Natural killer cell (primary cell): ENCODE measurements around the gene NAA40. TPM values are rescaled to one million over a fixed set of nuclear protein-coding genes. Genes with fewer than 3 reads are reported as not detected.

Experiments
- ATAC-seq, 3 donors: fragments of 150-1000 bp in 2 of 3; fragments of 200-7000 bp in 1 of 3; cut with Tn5 transposase; 1 replicate in 1 of 3; 2 replicates in 2 of 3; pipeline ENCODE4 v1.10.0; 2021; ENCODE audit warnings: mild to moderate bottlenecking in 2 of 3, moderate library complexity in 2 of 3
- DNase-seq, 2 donors: peaks; one replicate each; pipeline versions ENCODE4 v3.0.0 to v3.0.0-alpha.2; 2013 to 2021; ENCODE audit warnings: mixed read lengths in 1 of 2
- H3K27ac ChIP-seq: one replicate; pipeline ENCODE4 v1.5.1; 2013; ENCODE audit warnings: mild to moderate bottlenecking, low read length
- H3K27me3 ChIP-seq: one replicate; pipeline ENCODE4 v1.6.1; 2013; ENCODE audit warnings: low read length; ENCODE audit not compliant: control insufficient read depth, insufficient read depth
- H3K36me3 ChIP-seq: one replicate; pipeline ENCODE4 v1.6.1; 2013; ENCODE audit warnings: low read length; ENCODE audit not compliant: control insufficient read depth, insufficient read depth
- H3K4me1 ChIP-seq: one replicate; pipeline ENCODE4 v1.6.1; 2013; ENCODE audit warnings: low read length; ENCODE audit not compliant: control insufficient read depth, insufficient read depth
- H3K4me3 ChIP-seq: one replicate; pipeline ENCODE4 v1.5.1; 2013; ENCODE audit warnings: low read length
- H3K9me3 ChIP-seq: one replicate; pipeline ENCODE4 v1.6.1; 2013; ENCODE audit warnings: low read length; ENCODE audit not compliant: control insufficient read depth, insufficient read depth
- H3K27ac Mint-ChIP-seq, 2 donors: one replicate each; pipeline ENCODE4 v1.8.0; 2022; ENCODE audit warnings: mild to moderate bottlenecking in 2 of 2, mixed read lengths in 2 of 2, moderate library complexity in 1 of 2
- H3K27me3 Mint-ChIP-seq, 2 donors: one replicate each; pipeline ENCODE4 v1.8.0; 2022; ENCODE audit warnings: low read depth in 2 of 2, mixed read lengths in 2 of 2
- H3K36me3 Mint-ChIP-seq: one replicate; pipeline ENCODE4 v1.8.0; 2022; ENCODE audit warnings: mixed read lengths
- H3K4me1 Mint-ChIP-seq, 2 donors: one replicate each; pipeline ENCODE4 v1.8.0; 2022; ENCODE audit warnings: mixed read lengths in 2 of 2
- H3K4me3 Mint-ChIP-seq: one replicate; pipeline ENCODE4 v1.8.0; 2022; ENCODE audit warnings: mild to moderate bottlenecking, moderate library complexity, mixed read lengths
- H3K9me3 Mint-ChIP-seq, 2 donors: one replicate each; pipeline ENCODE4 v1.8.0; 2022; ENCODE audit warnings: mixed read lengths in 2 of 2
- WGBS: methylation state at CpG from one replicate; pipeline ENCODE4 v1.1.7; 2013; ENCODE audit warnings: missing lambda C conversion rate; ENCODE audit not compliant: insufficient coverage; 5-methylcytosine and 5-hydroxymethylcytosine counted together
- intact Hi-C: fragments of 100-400 bp; cut with micrococcal nuclease; formaldehyde crosslinking; loops from one replicate; pipeline ENCODE4 v1.14.2; 2022
- total RNA-seq, 4 donors: library from RNA; stranded (reverse); fragments of 120-200 nt in 1 of 4; gene quantifications; one replicate each; pipeline versions ENCODE4 v1.2.3 to v1.2.4, GENCODE V29; 2013 to 2022
- TF ChIP-seq, protein P1 (sequence below): fragments of 200-600 bp; IDR thresholded peaks from one replicate; pipeline ENCODE4 v1.8.0; 2022; ENCODE audit warnings: antibody characterized with exemption

Gene NAA40
- total RNA-seq, 3 donors from 2014 or later (not counting 1 experiment from before 2014, with no cell fraction given): 44.8 to 72.1 (median 57.4) TPM

DNA sequence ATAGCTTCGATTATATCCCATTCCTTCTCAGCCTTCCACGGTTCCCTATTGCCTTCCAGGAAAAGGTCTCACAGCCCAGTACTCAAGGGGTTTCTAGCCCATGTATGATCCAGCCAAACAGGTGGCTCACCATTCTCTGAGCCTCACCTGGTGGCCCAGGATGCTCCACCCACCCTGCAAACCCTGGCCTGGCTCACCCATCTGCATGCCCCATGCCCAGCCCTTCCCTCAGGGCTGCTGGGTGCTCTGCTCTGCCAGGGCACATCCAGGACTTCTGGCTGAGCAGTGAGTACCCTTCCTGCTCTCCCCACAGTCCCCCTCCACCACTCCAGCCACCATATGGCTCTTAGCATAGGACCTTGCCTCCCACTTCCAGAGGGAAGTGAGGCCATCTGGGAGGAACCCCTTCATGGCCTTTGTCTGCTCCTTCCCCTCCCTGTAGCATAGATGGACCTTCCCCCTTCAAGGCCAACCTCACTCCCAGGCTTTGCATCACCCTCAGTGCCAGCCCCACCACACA, 16.1 kb upstream of the NAA40 start:
- Mint-ChIP-seq H3K27ac (no peak overlapping the region), H3K4me1 (peaks cover 0 to 13% of the 10 kb centered on the region in 2 donors), H3K36me3 (no peaks in the 10 kb centered on the region), H3K27me3 (peaks cover 0 to 2% of the 10 kb centered on the region in 2 donors), H3K9me3 (no peaks in the 10 kb centered on the region), H3K4me3 (no peak overlapping the region)
- H3K9me3 ChIP-seq: no peaks in the 10 kb centered on the region
- no peak overlapping the region for H3K27ac ChIP-seq
- no peaks in the 10 kb centered on the region for H3K27me3 ChIP-seq
- DNase-seq (no peak), ATAC-seq (no peak)
- intact Hi-C loops: no loop called here
- WGBS: 88% methylated on average over 2 of the region's 2 CpGs
- no peaks in the 10 kb centered on the region for H3K36me3 ChIP-seq
- peaks cover 20% of the 10 kb centered on the region for H3K4me1 ChIP-seq
- TF ChIP-seq, protein P1, sequence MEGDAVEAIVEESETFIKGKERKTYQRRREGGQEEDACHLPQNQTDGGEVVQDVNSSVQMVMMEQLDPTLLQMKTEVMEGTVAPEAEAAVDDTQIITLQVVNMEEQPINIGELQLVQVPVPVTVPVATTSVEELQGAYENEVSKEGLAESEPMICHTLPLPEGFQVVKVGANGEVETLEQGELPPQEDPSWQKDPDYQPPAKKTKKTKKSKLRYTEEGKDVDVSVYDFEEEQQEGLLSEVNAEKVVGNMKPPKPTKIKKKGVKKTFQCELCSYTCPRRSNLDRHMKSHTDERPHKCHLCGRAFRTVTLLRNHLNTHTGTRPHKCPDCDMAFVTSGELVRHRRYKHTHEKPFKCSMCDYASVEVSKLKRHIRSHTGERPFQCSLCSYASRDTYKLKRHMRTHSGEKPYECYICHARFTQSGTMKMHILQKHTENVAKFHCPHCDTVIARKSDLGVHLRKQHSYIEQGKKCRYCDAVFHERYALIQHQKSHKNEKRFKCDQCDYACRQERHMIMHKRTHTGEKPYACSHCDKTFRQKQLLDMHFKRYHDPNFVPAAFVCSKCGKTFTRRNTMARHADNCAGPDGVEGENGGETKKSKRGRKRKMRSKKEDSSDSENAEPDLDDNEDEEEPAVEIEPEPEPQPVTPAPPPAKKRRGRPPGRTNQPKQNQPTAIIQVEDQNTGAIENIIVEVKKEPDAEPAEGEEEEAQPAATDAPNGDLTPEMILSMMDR: no peak
- H3K4me3 ChIP-seq: no peak overlapping the region

DNA sequence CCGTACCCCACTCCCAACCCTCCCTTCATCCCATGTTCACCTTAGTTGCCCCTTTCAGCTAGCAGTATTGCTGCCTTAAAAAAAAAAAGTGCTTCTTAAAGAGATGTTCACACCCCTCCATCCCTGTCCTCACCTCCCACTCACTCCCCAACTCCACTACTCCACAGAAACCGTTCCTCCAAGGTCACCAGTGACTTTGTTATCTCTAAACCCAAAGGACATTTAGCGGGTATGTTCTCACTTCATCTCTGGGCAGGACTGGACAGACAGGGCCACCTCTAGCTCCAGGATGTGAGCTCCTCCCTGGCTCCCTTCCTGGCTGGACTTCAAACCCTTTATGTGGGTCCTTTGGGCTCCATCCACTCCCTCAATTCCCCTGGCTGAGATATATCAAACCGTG, 15.5 kb upstream of the NAA40 start:
- ATAC-seq (no peak), DNase-seq (no peak)
- intact Hi-C loops: no loop called here
- TF ChIP-seq, protein P1: no peak
- no peaks in the 10 kb centered on the region for H3K27me3 ChIP-seq
- H3K9me3 ChIP-seq: no peaks in the 10 kb centered on the region
- peaks cover 14% of the 10 kb centered on the region for H3K4me1 ChIP-seq
- Mint-ChIP-seq H3K9me3 (no peaks in the 10 kb centered on the region), H3K27me3 (peaks cover 0 to 2% of the 10 kb centered on the region in 2 donors), H3K4me3 (no peak overlapping the region), H3K27ac (no peak overlapping the region), H3K4me1 (peaks cover 0 to 12% of the 10 kb centered on the region in 2 donors), H3K36me3 (no peaks in the 10 kb centered on the region)
- no peaks in the 10 kb centered on the region for H3K36me3 ChIP-seq
- H3K4me3 ChIP-seq: no peak overlapping the region
- H3K27ac ChIP-seq: no peak overlapping the region
- 77% methylated on average over 4 of the region's 4 CpGs for WGBS

DNA sequence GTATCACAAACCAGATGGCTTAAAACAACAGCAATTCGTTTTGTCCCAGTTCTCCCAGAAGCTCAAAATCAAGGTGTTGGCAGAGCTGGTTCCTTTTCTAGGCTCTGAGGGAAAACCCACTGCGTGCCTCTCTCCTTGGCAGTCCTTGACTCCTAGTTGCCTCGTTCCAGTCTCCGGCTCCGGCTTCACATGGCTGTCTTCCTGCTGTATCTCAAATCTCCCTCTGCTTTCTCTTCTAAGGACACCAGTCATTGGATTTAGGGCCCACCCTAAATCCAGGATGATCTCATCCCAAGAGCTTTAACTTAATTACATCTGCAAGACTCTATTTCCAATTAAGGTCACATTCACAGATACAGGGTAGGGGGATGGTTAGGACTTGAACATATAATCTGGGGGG, 9.2 kb upstream of the NAA40 start:
- Histone ChIP-seq H3K9me3 (no peaks in the 10 kb centered on the region), H3K4me1 (no peaks in the 10 kb centered on the region), H3K4me3 (no peak overlapping the region), H3K27ac (no peak overlapping the region), H3K27me3 (no peaks in the 10 kb centered on the region), H3K36me3 (no peaks in the 10 kb centered on the region)
- no peaks in the 10 kb centered on the region for H3K36me3 Mint-ChIP-seq
- TF ChIP-seq, protein P1: no peak
- H3K27ac Mint-ChIP-seq: no peak overlapping the region
- ATAC-seq (no peak), DNase-seq (no peak)
- intact Hi-C loops: no loop called here
- H3K4me3 Mint-ChIP-seq: no peak overlapping the region
- no peaks in the 10 kb centered on the region for H3K9me3 Mint-ChIP-seq
- H3K27me3 Mint-ChIP-seq: peaks cover 0 to 3% of the 10 kb centered on the region in 2 donors
- H3K4me1 Mint-ChIP-seq: no peaks in the 10 kb centered on the region
- 90% methylated on average over 5 of the region's 5 CpGs for WGBS

DNA sequence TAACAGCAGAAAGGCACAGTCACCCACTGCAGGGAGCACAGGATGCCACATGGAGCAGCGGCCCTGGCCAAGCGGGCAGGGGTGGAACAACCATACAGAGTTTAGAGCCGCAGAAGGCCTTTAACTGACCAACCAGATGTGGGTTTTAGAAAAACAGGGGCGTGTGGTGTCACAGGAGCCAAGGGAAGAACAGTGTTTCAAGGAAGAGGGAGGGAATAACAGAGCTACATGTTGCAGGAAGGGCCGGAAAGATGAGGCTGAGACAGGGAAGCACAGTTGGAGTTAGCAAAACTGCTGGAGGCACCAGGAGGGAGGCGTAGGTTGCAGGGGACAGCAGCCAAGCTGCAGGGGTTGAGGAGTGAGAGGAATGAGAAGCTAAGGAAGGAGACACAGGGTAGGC, 7.8 kb upstream of the NAA40 start:
- H3K36me3 ChIP-seq: no peaks in the 10 kb centered on the region
- no peaks in the 10 kb centered on the region for H3K4me1 Mint-ChIP-seq
- 90% methylated on average over 6 of the region's 6 CpGs for WGBS
- no peak overlapping the region for H3K27ac Mint-ChIP-seq
- H3K4me3 Mint-ChIP-seq: no peak overlapping the region
- H3K36me3 Mint-ChIP-seq: no peaks in the 10 kb centered on the region
- ATAC-seq: no peak
- H3K4me1 ChIP-seq: no peaks in the 10 kb centered on the region
- peaks cover 0 to 3% of the 10 kb centered on the region in 2 donors for H3K27me3 Mint-ChIP-seq
- no peak for DNase-seq
- intact Hi-C loops: no loop called here
- TF ChIP-seq, protein P1: no peak
- no peaks in the 10 kb centered on the region for H3K27me3 ChIP-seq
- no peak overlapping the region for H3K27ac ChIP-seq
- no peak overlapping the region for H3K4me3 ChIP-seq
- no peaks in the 10 kb centered on the region for H3K9me3 Mint-ChIP-seq
- H3K9me3 ChIP-seq: no peaks in the 10 kb centered on the region
